DOHH2 (cell line): ENCODE data around the gene GHR.
"Not testable (repeated sequence)": the region's sequence is repeated elsewhere in the genome, so short reads cannot be mapped to it uniquely, and the experiment has no call there.

Experiments used
- CTCF ChIP-seq: fragments of 200-600 bp; sonication (generic); IDR thresholded peaks from one replicate; pipeline ENCODE4 v1.5.1; 2014; ENCODE audit warnings: antibody characterized with exemption, mild to moderate bottlenecking, low read depth, low read length; ENCODE audit not compliant: poor library complexity, severe bottlenecking
- EZH2phosphoT487 ChIP-seq: fragments of 200-600 bp; sonication (generic); IDR thresholded peaks from 2 replicates; pipeline ENCODE4 v1.6.1; 2017; ENCODE audit warnings: borderline replicate concordance, mild to moderate bottlenecking, antibody characterized with exemption, low read length, moderate library complexity, mixed read lengths

GRCh38 chr5:42685078-42685477 is 261.8 kb downstream of the GHR start:
- not testable (repeated sequence) for TF ChIP-seq CTCF, EZH2phosphoT487
